Measurements from ENCODE around the gene RO60.

DNA sequence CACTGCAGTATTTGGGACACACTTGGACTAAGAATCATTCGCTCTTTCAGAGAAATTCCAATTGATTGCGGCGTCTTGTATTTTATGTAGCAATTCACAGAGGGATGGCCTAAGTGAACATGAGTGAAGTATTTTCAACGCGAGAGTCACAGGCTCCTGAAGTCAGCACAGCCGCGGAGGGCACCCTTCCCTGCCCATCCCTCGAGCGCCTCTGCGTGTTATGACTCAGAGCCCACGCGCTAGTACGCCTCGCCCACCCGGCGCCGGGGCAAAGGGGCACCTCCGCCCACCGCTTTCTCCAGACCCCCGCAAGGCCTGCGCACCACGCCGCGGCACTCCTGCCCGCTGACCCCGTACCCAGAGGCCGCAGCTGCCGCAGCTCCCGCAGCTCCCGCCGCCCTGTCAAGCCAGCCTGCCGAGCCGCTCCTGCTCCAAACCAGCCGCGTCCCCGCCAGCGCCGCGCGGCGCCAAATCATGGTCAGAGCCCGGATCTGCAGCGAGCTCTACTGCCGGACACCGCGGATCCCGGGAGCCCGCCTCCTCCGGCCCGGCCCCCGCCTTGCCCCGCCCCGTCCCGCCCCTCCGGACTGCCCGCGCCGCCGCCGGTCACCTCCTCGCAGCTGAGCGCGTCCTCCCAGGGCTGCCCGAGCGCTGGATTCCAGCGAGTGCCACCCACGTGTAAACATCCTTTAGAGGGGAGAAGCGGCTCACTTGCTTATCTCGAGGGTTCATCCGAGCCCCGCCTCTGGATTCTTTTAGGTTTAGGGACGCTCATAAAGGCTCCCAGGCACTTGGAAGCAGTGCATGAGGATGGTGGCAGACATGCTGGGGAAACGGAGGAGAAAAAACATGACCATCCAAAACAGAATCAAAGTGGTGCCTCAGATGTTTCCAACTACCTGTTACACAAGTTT lies 45.8 kb downstream of the RO60 start, which contains the start of gene GLRX2:
- TF ChIP-seq, protein P1, sequence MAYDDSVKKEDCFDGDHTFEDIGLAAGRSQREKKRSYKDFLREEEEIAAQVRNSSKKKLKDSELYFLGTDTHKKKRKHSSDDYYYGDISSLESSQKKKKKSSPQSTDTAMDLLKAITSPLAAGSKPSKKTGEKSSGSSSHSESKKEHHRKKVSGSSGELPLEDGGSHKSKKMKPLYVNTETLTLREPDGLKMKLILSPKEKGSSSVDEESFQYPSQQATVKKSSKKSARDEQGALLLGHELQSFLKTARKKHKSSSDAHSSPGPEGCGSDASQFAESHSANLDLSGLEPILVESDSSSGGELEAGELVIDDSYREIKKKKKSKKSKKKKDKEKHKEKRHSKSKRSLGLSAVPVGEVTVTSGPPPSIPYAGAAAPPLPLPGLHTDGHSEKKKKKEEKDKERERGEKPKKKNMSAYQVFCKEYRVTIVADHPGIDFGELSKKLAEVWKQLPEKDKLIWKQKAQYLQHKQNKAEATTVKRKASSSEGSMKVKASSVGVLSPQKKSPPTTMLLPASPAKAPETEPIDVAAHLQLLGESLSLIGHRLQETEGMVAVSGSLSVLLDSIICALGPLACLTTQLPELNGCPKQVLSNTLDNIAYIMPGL (CRISPR knock-in tag; IDR thresholded peaks at IDR 0.05; ENCODE audit: borderline replicate concordance): no peak
- TF ChIP-seq POLR2A (IDR thresholded peaks at IDR 0.05; ENCODE audit: low read length): peak; percentile 78
